Activated T-helper 1 cell treated with anti-CD3 and anti-CD28 coated beads, Interleukin-12 subunit alpha, Interleukin-12 subunit beta, Interleukin-2, Interleukin-4 antibody, amounts not matched to agents 30 ng/mL and 10 ng/mL and 1 ng/mL, durations not matched to agents 14 hours and 24 hours and 36 hours (primary cell): Measurements from ENCODE around the gene MBD3L3. TPM values are rescaled to one million over a fixed set of nuclear protein-coding genes. Genes with fewer than 3 reads are reported as not detected.
"Not testable (repeated sequence)": the region's sequence is repeated elsewhere in the genome, so short reads cannot be mapped to it uniquely, and the experiment has no call there.

Source experiments
- DNase-seq: peaks from one replicate; pipeline ENCODE4 v3.0.0; 2021; ENCODE audit warnings: low spot score
- H3K27ac Mint-ChIP-seq: one replicate; pipeline ENCODE4 v1.8.0; 2021; ENCODE audit warnings: mild to moderate bottlenecking, mixed read lengths
- H3K27me3 Mint-ChIP-seq: one replicate; pipeline ENCODE4 v1.8.0; 2022; ENCODE audit warnings: mild to moderate bottlenecking, moderate library complexity, mixed read lengths; ENCODE audit not compliant: insufficient read depth
- H3K36me3 Mint-ChIP-seq: one replicate; pipeline ENCODE4 v1.8.0; 2021; ENCODE audit warnings: low read depth, mixed read lengths
- H3K4me1 Mint-ChIP-seq: one replicate; pipeline ENCODE4 v1.8.0; 2021; ENCODE audit warnings: low read depth, mixed read lengths
- H3K4me3 Mint-ChIP-seq: one replicate; pipeline ENCODE4 v1.8.0; 2021; ENCODE audit warnings: mild to moderate bottlenecking, moderate library complexity, mixed read lengths
- H3K9me3 Mint-ChIP-seq: one replicate; pipeline ENCODE4 v1.8.0; 2021; ENCODE audit warnings: mixed read lengths
- intact Hi-C: fragments of 100-400 bp; cut with micrococcal nuclease; formaldehyde crosslinking; loops from one replicate; pipeline ENCODE4 v1.15.1; 2024
- total RNA-seq: library from RNA; stranded (reverse); gene quantifications from 2 replicates; pipeline ENCODE4 v1.2.3, GENCODE V29; 2022

Gene MBD3L3
- total RNA-seq, 1 donor from 2014 or later: not detected

DNA sequence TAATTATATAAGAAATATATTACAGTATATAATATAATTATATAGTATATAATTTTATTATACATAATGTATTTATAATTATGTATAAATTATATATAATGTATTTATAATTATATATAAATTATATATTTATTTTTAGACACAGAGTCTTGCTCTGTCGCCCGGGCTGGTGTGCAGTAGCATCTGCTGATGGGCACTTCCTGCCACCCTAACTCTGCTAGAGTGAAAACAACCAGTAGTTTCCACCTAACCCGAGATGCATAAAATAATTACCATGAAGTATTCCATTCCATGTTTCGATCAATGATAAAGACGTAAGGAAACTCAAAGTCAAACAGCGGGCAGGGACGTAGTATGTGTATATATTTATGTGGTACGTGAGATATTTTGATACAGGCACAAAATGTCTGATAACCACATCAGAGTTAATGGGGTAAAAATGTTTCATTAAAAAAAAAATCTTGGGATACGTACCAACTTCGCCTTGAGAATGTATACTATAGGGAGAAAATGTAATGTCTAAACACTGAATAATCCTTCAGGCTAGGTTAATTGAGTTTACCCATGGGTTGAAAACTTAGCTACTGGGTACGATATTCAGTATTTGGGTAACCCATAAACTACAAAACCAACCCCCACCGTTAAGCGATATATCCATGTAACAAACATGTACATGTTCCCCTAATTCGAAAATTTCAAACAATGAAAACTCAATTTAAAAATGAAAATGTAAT, 3.7 kb downstream of the MBD3L3 start:
- H3K4me3 Mint-ChIP-seq, H3K4me1 Mint-ChIP-seq, DNase-seq, H3K27me3 Mint-ChIP-seq, intact Hi-C loops, H3K36me3 Mint-ChIP-seq, H3K9me3 Mint-ChIP-seq, H3K27ac Mint-ChIP-seq: not testable (repeated sequence)

- intact Hi-C loops, H3K27me3 Mint-ChIP-seq, DNase-seq, H3K4me1 Mint-ChIP-seq, H3K36me3 Mint-ChIP-seq, H3K9me3 Mint-ChIP-seq, H3K4me3 Mint-ChIP-seq, H3K27ac Mint-ChIP-seq: not testable (repeated sequence)
Observed at GRCh38 chr19:7052896-7053295, 5.6 kb downstream of the MBD3L3 start.

DNA sequence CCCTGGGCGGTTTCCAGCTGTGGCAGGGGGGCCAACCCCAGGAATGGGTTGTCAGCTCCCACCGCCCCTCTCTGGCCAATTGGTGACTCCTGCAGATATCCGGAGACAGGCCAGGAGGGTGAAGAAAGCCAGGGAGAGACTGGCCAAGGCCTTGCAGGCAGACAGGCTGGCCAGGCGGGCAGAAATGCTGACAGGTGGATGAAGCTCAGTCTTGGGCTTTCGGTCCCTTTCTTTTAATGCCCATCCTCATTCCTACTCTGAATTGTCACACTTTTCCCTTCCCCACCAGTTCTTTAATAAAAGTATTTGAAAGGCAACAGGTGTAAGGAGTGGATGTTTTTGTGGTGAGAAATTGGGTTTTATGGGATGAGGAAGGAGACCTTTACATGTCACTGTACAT, 7.1 kb downstream of the MBD3L3 start:
- intact Hi-C loops, H3K9me3 Mint-ChIP-seq, H3K27me3 Mint-ChIP-seq, H3K4me1 Mint-ChIP-seq, DNase-seq, H3K36me3 Mint-ChIP-seq, H3K4me3 Mint-ChIP-seq, H3K27ac Mint-ChIP-seq: not testable (repeated sequence)

DNA sequence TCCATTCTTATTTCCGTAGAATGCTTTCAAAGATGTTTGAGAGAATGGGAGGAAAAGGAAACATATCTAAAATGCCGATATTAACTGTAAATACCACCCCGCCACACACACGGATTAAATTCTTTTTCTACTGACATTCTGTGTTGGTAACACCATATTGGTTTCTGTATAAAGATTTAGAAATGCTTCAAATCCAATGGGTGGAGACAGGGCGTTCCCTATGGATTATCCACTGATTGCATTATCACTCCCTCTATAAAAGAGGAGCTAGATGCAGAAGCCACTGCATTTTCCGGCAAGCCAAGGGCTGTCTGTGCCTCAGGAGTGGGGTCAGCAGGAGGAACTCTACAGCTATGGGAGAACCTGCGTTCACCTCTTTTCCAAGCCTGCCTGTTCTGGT, 9.5 kb downstream of the MBD3L3 start, which contains the start of gene MBD3L2:
TSS of gene MBD3L2 (plus strand) at position 301 of the 400 bp plus-strand sequence. CDS start at position 354, 53 bp downstream.
- H3K4me3 Mint-ChIP-seq, H3K36me3 Mint-ChIP-seq, intact Hi-C loops, DNase-seq, H3K27me3 Mint-ChIP-seq, H3K27ac Mint-ChIP-seq, H3K4me1 Mint-ChIP-seq, H3K9me3 Mint-ChIP-seq: not testable (repeated sequence)

GRCh38 chr19:7041563-7041962, 16.9 kb downstream of the MBD3L3 start:
- H3K27me3 Mint-ChIP-seq, H3K36me3 Mint-ChIP-seq, H3K4me3 Mint-ChIP-seq, H3K4me1 Mint-ChIP-seq, H3K9me3 Mint-ChIP-seq, DNase-seq, H3K27ac Mint-ChIP-seq, intact Hi-C loops: not testable (repeated sequence)

GRCh38 chr19:7040079-7040478, 18.4 kb downstream of the MBD3L3 start, which contains the start of gene MBD3L4:
Gene MBD3L4 (minus strand): TSS chr19:7040179. CDS start chr19:7040144, 35 bp downstream.
- H3K36me3 Mint-ChIP-seq, H3K27ac Mint-ChIP-seq, intact Hi-C loops, H3K4me1 Mint-ChIP-seq, H3K27me3 Mint-ChIP-seq, H3K9me3 Mint-ChIP-seq, H3K4me3 Mint-ChIP-seq, DNase-seq: not testable (repeated sequence)

- DNase-seq, H3K4me3 Mint-ChIP-seq, H3K4me1 Mint-ChIP-seq, H3K27ac Mint-ChIP-seq, H3K27me3 Mint-ChIP-seq, H3K36me3 Mint-ChIP-seq, H3K9me3 Mint-ChIP-seq, intact Hi-C loops: not testable (repeated sequence)
Observed at GRCh38 chr19:7030278-7030677, 28.2 kb downstream of the MBD3L3 start, which contains the start of gene MBD3L5. Gene MBD3L5 (plus strand): TSS chr19:7030578. CDS start chr19:7030612, 34 bp downstream.

- H3K9me3 Mint-ChIP-seq, H3K27me3 Mint-ChIP-seq, H3K4me1 Mint-ChIP-seq, intact Hi-C loops, H3K36me3 Mint-ChIP-seq, H3K4me3 Mint-ChIP-seq, H3K27ac Mint-ChIP-seq, DNase-seq: not testable (repeated sequence)
Observed at GRCh38 chr19:7028790-7029189, 29.7 kb downstream of the MBD3L3 start.

- DNase-seq, H3K36me3 Mint-ChIP-seq, H3K4me1 Mint-ChIP-seq, intact Hi-C loops, H3K27me3 Mint-ChIP-seq, H3K4me3 Mint-ChIP-seq, H3K27ac Mint-ChIP-seq, H3K9me3 Mint-ChIP-seq: not testable (repeated sequence)
Observed at GRCh38 chr19:7021331-7021730, 37.1 kb downstream of the MBD3L3 start, which contains the start of gene MBD3L2B. Gene MBD3L2B (minus strand): TSS chr19:7021431. CDS start chr19:7021397, 34 bp downstream.

DNA sequence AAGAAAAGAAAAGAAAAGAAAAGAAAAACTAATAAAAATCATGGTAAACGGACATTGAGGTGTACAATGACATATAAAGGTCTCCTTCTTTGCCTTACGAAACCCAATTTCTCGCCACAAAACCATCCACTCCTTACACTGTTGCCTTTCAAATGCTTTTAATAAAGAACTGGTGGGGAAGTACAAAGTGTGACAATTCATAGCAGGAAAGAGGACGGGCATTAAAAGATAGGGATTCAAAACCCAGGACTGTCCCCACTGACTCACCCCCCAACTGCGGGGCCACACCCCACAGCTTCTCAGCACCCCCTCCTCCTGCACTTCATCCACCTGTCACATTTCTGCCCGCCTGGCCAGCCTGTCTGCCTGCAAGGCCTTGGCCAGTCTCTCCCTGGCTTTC, 39.6 kb downstream of the MBD3L3 start:
- peaks cover under 1% of the 10 kb centered on the region for H3K9me3 Mint-ChIP-seq
- no peaks in the 10 kb centered on the region for H3K36me3 Mint-ChIP-seq
- intact Hi-C loops: no loop called here
- DNase-seq: no peak
- H3K4me1 Mint-ChIP-seq: peaks cover 3% of the 10 kb centered on the region
- H3K27ac Mint-ChIP-seq: no peak overlapping the region
- H3K27me3 Mint-ChIP-seq: no peaks in the 10 kb centered on the region
- no peak overlapping the region for H3K4me3 Mint-ChIP-seq

- Mint-ChIP-seq H3K27me3 (peaks cover 2% of the 10 kb centered on the region), H3K4me1 (peaks cover 32% of the 10 kb centered on the region), H3K9me3 (peaks cover 9% of the 10 kb centered on the region), H3K36me3 (no peaks in the 10 kb centered on the region), H3K4me3 (no peak overlapping the region), H3K27ac (peak overlapping the region; percentile 4)
- DNase-seq: no peak
- intact Hi-C loops: no loop called here
Observed at GRCh38 chr19:7013678-7014077, 44.8 kb downstream of the MBD3L3 start.

- Mint-ChIP-seq H3K4me1 (peaks cover 37% of the 10 kb centered on the region), H3K36me3 (no peaks in the 10 kb centered on the region), H3K27me3 (peaks cover 2% of the 10 kb centered on the region), H3K9me3 (peaks cover 9% of the 10 kb centered on the region), H3K4me3 (peak overlapping the region; percentile 30), H3K27ac (peak overlapping the region; percentile 32)
- intact Hi-C loops: no loop called here
- no peak for DNase-seq
Observed at GRCh38 chr19:7010722-7011593, 47.5 kb downstream of the MBD3L3 start.

- Mint-ChIP-seq H3K4me1 (peaks cover 33% of the 10 kb centered on the region), H3K27ac (no peak overlapping the region), H3K4me3 (no peak overlapping the region), H3K36me3 (no peaks in the 10 kb centered on the region), H3K27me3 (peaks cover 2% of the 10 kb centered on the region), H3K9me3 (peaks cover 5% of the 10 kb centered on the region)
- DNase-seq: no peak
- intact Hi-C loops: no loop called here
Observed at GRCh38 chr19:7007859-7008258, 50.6 kb downstream of the MBD3L3 start.
